Activated CD4-positive, alpha-beta memory T cell treated with anti-CD3 and anti-CD28 coated beads, Interleukin-2, amount 10 ng/mL, durations not matched to agents 7 days and 5 days (primary cell): ENCODE measurements around the gene FNBP1L. TPM values are rescaled to one million over a fixed set of nuclear protein-coding genes. Genes with fewer than 3 reads are reported as not detected.
A peak's percentile ranks its signal among the peaks of the same experiment; 100 is the strongest.
"Not testable (repeated sequence)": the region's sequence is repeated elsewhere in the genome, so short reads cannot be mapped to it uniquely, and the experiment has no call there.

Source experiments
- CTCF ChIA-PET: fragments of 350-600 bp; sonication (Branson Sonifier 250); formaldehyde crosslinking; loops from one replicate; lab custom pipeline; 2021; ENCODE audit warnings: antibody characterized with exemption, inconsistent platforms; lab: Charles Lee
- POLR2A ChIA-PET: fragments of 350-600 bp; sonication (Branson Sonifier 250); formaldehyde crosslinking; loops from one replicate; lab custom pipeline; 2021; ENCODE audit warnings: antibody characterized with exemption; lab: Charles Lee
- DNase-seq: peaks from one replicate; pipeline ENCODE4 v3.0.0-alpha.2; 2020
- H3K27ac Mint-ChIP-seq: one replicate; pipeline ENCODE4 v1.8.0; 2021; ENCODE audit warnings: mild to moderate bottlenecking, mixed read lengths
- H3K27me3 Mint-ChIP-seq: one replicate; pipeline ENCODE4 v1.8.0; 2021; ENCODE audit warnings: mixed read lengths
- H3K36me3 Mint-ChIP-seq: one replicate; pipeline ENCODE4 v1.8.0; 2021; ENCODE audit warnings: low read depth, mixed read lengths
- H3K4me1 Mint-ChIP-seq: one replicate; pipeline ENCODE4 v1.8.0; 2021; ENCODE audit warnings: mixed read lengths
- H3K4me3 Mint-ChIP-seq: one replicate; pipeline ENCODE4 v1.8.0; 2021; ENCODE audit warnings: mild to moderate bottlenecking, mixed read lengths
- H3K9me3 Mint-ChIP-seq: one replicate; pipeline ENCODE4 v1.8.0; 2021; ENCODE audit warnings: mixed read lengths
- total RNA-seq, 2 experiments: library from RNA; stranded (reverse); gene quantifications; one replicate each; pipeline ENCODE4 v1.2.3, GENCODE V29; 2021

The FNBP1L gene
- total RNA-seq, 2 experiments from 2014 or later: 0.15 to 0.30 TPM

DNA sequence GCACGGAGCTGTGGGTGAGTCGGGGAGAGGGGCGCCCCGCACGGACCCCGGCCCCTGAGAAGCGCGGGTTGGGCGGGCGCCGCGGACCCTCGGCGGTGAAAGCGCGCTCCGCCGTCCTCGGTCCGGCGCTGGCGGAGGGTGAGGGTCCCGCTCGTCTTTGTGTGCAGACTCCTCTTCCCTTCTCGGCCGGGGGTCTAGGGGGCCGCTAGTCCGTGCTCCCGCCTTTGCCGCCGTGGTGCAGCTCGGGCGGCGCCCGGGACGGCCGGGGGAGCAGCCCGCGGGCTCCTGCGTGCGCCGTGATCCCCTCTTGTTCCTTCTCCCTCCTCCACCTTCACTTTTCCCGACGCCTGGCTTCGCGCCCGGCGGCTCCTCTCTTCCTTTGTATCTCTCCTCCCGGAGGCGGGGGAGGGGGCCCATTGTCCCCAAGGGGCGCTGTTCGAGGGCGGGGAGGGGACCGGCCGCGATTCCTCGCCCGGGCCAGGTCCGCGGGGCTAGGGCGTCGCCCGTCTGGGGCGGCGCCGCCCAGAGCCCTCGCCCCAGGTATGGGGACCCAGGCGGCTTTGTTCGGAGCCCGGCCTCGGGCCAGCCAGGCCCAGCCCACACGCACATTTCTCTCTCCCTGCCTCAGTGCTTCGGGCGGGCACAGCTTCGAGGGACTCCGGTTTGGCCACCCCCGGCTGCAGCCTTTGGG, 519 bp downstream of the FNBP1L start:
- peaks cover 62% of the 10 kb centered on the region for H3K27me3 Mint-ChIP-seq
- POLR2A ChIA-PET: interaction anchor here (1.4 kb wide), 1 partner anchor 369 kb away, joined by 4 read pairs; the partner anchor contains the start of gene MTF2
- H3K4me1 Mint-ChIP-seq: peaks cover 14% of the 10 kb centered on the region
- no peaks in the 10 kb centered on the region for H3K9me3 Mint-ChIP-seq
- no peak overlapping the region for H3K27ac Mint-ChIP-seq
- peaks cover 2% of the 10 kb centered on the region for H3K36me3 Mint-ChIP-seq
- CTCF ChIA-PET: interaction anchor here (1.7 kb wide), 1 partner anchor 396 kb away, joined by 4 read pairs; no protein-coding TSS in a partner anchor
- H3K4me3 Mint-ChIP-seq: peak overlapping the region; percentile 75
- no peak for DNase-seq

DNA sequence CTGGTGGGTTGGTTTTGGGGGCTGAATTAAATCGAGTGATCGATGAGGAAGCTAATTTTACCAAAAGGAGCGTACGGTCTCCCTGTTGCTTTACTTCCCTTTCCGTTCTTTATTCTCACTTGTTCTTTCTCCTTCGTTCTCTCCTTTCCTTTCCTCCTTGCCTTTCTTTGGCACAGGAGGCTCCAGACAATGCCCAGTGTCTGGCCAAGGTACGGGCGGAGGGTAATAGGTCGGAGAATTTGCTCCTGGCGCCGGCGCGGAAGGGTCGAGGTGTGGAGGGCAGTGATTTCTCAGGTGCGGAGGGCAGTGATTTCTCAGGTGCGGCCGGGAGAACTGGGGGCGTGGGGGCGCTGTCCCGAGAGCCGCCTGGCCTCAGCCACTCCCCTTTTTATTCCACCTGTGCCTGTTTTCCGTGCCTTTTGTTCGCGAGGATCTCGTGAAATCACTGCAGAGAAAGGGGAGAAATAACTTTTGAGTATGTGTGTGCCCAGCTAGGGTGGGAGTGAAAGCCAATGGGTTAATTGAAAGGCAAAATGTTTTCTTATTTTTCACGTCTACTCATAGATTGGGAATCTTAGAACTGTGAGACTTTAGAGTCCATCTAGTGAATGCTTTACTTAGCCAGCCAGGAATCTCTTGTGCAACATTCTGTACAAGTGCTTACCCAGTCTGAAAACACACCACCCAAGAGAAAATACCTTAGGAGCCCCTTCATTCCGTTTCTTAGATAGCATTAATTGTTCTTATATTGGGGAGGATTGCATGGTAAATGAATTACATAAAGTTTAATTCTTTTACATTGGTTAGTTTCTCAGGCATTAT, 1.3 kb downstream of the FNBP1L start:
- H3K36me3 Mint-ChIP-seq: peaks cover 2% of the 10 kb centered on the region
- peaks cover 62% of the 10 kb centered on the region for H3K27me3 Mint-ChIP-seq
- DNase-seq: no peak
- ChIA-PET CTCF (interaction anchor here (1.7 kb wide), 1 partner anchor 395 kb away, joined by 4 read pairs; no protein-coding TSS in a partner anchor), POLR2A (no interaction called here)
- H3K9me3 Mint-ChIP-seq: no peaks in the 10 kb centered on the region
- peak overlapping the region; percentile 75 for H3K4me3 Mint-ChIP-seq
- no peak overlapping the region for H3K27ac Mint-ChIP-seq
- peaks cover 14% of the 10 kb centered on the region for H3K4me1 Mint-ChIP-seq

DNA sequence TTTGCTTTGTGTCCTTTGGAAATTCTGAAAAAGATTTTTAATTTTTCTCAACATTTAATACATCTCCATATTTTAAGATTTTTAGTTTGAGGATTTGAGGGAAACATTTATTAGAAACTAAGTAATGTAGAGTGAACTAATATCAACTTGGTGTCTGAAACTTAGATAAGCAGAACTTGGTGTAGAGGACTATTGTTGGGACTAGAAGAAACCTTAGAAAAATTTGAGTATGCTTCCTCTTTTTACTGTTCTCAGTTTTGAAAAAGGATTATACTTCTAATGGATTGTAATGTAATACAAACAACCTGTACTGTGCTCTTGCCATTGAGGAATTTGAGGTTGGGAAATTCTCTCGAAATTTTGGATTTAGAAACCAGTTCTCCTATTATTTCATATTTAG, 2.4 kb downstream of the FNBP1L start:
- CTCF ChIA-PET: no interaction called here
- POLR2A ChIA-PET: no interaction called here
- DNase-seq: no peak
- Mint-ChIP-seq H3K9me3 (no peaks in the 10 kb centered on the region), H3K27ac (no peak overlapping the region), H3K36me3 (peaks cover 2% of the 10 kb centered on the region), H3K4me3 (no peak overlapping the region), H3K4me1 (peaks cover 14% of the 10 kb centered on the region), H3K27me3 (peaks cover 61% of the 10 kb centered on the region)

DNA sequence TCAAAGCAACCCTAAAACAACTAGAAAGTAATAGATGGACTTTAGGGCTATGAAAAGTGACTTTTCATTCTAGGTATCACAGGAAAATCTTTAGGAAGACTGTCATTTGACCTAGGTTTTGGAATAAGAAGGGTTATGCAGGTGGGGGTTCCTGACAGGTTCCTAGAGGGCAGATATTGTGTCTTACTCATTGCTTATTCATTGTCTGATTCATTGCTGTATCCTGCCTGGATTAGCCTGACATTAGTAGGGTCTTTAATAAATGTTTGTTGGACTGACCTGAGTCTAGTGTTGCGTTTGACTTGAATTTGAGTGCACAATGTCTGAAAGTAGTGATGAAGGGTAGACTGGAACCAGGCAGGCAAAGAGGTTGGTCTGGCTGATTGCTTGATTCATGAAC, 6.0 kb downstream of the FNBP1L start:
- Mint-ChIP-seq H3K36me3 (no peaks in the 10 kb centered on the region), H3K27me3 (peaks cover 36% of the 10 kb centered on the region), H3K9me3 (no peaks in the 10 kb centered on the region), H3K4me3 (no peak overlapping the region), H3K27ac (no peak overlapping the region), H3K4me1 (peaks cover 6% of the 10 kb centered on the region)
- POLR2A ChIA-PET: no interaction called here
- CTCF ChIA-PET: no interaction called here
- DNase-seq: no peak

DNA sequence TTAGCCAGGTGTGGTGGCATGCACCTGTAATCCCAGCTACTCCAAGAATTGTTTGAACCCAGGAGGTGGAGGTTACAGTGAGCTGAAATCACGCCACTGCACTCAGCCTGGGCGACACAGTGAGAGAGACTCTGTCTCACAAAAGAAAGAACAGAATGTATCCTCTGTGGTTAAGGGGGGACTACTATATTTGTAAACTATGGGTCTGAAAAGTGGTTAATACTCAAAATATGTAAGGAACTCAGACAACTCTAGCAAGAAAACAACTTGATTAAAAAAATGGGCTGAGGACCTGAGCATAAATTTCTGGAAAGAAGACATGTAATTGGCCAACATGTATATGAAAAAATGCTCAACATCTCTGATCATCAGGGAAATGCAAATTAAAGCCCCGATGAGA, 11.2 kb downstream of the FNBP1L start:
- no peaks in the 10 kb centered on the region for H3K4me1 Mint-ChIP-seq
- ChIA-PET POLR2A (interaction anchor here (0.6 kb wide), 1 partner anchor 14 kb away, joined by 4 read pairs; no protein-coding TSS in a partner anchor), CTCF (no interaction called here)
- no peaks in the 10 kb centered on the region for H3K9me3 Mint-ChIP-seq
- H3K36me3 Mint-ChIP-seq: no peaks in the 10 kb centered on the region
- H3K27me3 Mint-ChIP-seq: peaks cover 3% of the 10 kb centered on the region
- DNase-seq: no peak
- no peak overlapping the region for H3K4me3 Mint-ChIP-seq
- no peak overlapping the region for H3K27ac Mint-ChIP-seq

DNA sequence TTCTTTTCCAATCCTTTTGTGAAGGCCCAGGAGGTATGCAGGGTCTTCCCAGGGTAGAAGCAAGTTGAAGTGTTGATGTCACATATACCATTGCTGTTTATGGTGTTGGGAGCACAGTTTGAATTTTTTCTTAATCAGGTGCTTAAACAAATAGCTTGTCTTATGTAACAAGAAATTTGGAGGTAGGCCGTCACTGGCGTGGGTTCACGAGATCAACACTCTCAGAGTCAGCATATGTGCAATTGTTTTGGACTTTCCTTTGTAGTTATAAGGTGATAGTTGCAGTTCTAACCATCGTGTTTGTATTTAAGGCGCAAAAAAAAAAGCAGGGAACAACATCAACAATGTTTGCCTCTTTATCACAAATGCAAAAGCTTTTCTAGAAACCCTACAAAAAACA, 13.3 kb downstream of the FNBP1L start:
- DNase-seq: no peak
- no peak overlapping the region for H3K4me3 Mint-ChIP-seq
- H3K27ac Mint-ChIP-seq: no peak overlapping the region
- ChIA-PET CTCF (no interaction called here), POLR2A (no interaction called here)
- peaks cover 2% of the 10 kb centered on the region for H3K27me3 Mint-ChIP-seq
- no peaks in the 10 kb centered on the region for H3K4me1 Mint-ChIP-seq
- H3K9me3 Mint-ChIP-seq: peaks cover 7% of the 10 kb centered on the region
- H3K36me3 Mint-ChIP-seq: no peaks in the 10 kb centered on the region

DNA sequence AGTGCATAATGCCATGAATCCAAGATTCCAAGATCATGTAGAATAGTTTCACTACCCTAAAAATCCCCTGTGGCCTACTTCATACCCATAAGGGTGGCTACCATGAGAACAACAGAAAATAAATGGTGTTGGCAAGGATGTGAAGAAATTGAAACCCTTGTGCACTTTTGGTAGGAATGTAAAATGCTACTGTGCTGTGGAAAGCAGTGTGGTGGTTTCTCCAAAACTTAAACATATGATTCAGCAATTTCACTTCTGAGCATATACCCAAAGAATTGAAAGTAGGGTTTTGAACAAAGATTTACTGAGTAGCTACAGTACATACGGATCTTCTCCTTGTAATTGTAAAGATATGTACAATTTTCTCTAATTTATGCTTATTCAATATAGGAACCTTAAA, 16.0 kb downstream of the FNBP1L start:
- Mint-ChIP-seq H3K4me1 (no peaks in the 10 kb centered on the region), H3K27me3 (peaks cover 2% of the 10 kb centered on the region), H3K4me3 (no peak overlapping the region), H3K9me3 (peaks cover 9% of the 10 kb centered on the region), H3K27ac (no peak overlapping the region), H3K36me3 (no peaks in the 10 kb centered on the region)
- ChIA-PET POLR2A (no interaction called here), CTCF (no interaction called here)
- DNase-seq: no peak

DNA sequence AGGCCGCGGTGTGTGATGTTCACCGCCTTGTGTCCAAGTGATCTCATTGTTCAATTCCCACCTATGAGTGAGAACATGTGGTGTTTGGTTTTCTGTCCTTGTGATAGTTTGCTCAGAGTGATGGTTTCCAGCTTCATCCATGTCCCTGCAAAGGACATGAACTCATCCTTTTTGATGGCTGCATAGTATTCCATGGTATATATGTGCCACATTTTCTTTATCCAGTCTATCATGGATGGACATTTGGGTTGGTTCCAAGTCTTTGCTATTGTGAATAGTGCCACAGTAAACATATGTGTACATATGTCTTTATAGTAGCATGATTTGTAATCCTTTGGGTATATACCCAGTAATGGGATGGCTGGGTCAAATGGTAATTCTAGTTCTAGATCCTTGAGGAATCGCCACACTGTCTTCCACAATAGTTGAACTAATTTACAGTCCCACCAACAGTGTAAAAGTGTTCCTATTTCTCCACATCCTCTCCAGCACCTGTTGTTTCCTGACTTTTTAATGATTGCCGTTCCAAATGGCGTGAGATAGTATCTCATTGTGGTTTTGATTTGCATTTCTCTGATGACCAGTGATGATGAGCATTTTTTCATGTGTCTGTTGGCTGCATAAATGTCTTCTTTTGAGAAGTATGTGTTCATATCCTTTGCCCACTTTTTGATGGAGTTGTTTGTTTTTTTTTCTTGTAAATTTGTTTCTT, 17.6 kb downstream of the FNBP1L start:
- CTCF ChIA-PET, H3K4me1 Mint-ChIP-seq, H3K27me3 Mint-ChIP-seq: not testable (repeated sequence)

DNA sequence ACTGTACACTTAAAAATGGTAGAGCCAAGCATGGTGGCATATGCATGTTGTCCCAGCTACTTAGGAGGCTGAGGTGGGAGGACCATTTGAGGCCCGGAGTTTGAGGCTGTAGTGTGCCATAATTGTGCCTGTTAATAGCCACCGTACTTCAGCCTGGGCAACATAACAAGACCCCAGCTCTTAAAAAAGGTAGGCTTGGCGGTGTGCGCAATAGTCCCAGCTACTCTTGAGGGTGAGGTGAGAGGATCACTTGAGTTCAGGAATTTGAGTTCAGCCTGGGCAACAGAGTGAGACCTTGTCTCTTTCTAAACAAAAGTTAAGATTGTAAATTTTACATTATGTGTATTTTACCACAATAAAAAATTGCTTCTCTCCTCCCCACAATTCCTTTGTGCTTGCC, 19.7 kb downstream of the FNBP1L start:
- Mint-ChIP-seq H3K27me3 (no peaks in the 10 kb centered on the region), H3K27ac (no peak overlapping the region), H3K9me3 (peaks cover 9% of the 10 kb centered on the region), H3K4me3 (no peak overlapping the region), H3K36me3 (no peaks in the 10 kb centered on the region), H3K4me1 (no peaks in the 10 kb centered on the region)
- ChIA-PET CTCF (no interaction called here), POLR2A (no interaction called here)
- no peak for DNase-seq

More for the DNA sequence above, 17.6 kb downstream of the FNBP1L start:
- H3K27ac Mint-ChIP-seq, H3K4me3 Mint-ChIP-seq, H3K9me3 Mint-ChIP-seq, POLR2A ChIA-PET, DNase-seq, H3K36me3 Mint-ChIP-seq: not testable (repeated sequence)

DNA sequence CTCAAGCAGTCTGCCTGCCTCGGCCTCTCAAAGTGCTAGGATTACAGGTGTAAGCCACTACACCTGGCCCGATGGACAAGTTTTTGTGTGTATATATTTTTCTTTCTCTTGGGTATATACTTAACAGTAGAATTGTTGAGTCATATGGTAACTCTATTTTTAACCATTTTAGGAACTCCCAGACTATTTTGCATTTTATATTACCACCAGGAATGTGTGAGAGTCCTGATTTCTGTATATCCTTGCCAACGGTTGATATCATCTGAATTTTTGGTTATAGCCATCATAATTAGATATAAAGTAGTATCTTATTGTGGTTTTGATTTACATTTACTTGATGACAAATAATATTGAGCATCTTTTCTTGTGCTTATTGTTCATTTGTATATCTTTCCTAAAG, 20.7 kb downstream of the FNBP1L start:
- POLR2A ChIA-PET: no interaction called here
- Mint-ChIP-seq H3K36me3 (no peaks in the 10 kb centered on the region), H3K27me3 (no peaks in the 10 kb centered on the region), H3K9me3 (peaks cover 9% of the 10 kb centered on the region), H3K4me3 (no peak overlapping the region), H3K27ac (no peak overlapping the region), H3K4me1 (no peaks in the 10 kb centered on the region)
- DNase-seq: no peak
- CTCF ChIA-PET: no interaction called here

DNA sequence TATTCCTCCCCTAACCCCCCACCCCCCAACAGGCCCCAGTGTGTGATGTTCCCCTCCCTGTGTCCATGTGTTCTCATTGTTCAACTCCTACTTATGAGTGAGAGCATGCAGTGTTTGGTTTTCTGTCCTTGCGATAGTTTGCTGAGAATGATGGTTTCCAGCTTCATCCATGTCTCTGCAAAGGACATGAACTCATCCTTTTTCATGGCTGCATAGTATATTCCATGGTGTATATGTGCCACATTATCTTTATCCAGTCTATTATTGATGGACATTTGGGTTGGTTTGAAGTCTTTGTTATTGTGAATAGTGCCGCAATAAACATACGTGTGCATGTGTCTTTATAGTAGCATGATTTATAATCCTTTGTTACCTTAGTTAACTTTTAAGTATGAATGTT, 21.3 kb downstream of the FNBP1L start:
- H3K4me3 Mint-ChIP-seq, DNase-seq, H3K4me1 Mint-ChIP-seq, H3K36me3 Mint-ChIP-seq, H3K27ac Mint-ChIP-seq, H3K27me3 Mint-ChIP-seq, H3K9me3 Mint-ChIP-seq, POLR2A ChIA-PET, CTCF ChIA-PET: not testable (repeated sequence)

DNA sequence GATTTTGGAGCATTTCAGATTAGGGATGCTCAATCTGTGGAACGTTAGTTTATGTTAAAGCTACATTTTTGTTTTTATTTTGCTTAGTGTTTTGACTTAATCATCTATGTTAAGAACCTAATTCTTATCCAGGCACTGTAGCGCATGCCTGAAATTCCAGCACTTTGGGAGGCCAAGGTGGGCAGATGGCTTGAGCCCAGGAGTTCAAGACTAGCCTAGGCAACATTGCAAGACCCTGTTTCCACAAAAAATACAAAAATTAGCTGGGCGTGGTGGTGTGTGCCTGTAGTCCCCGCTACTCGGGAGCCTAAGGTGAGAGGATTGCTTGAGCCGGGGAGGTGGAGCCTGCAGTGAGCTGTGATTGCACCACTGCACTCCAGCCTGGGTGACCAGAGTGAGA, 23.4 kb downstream of the FNBP1L start:
- no peak overlapping the region for H3K27ac Mint-ChIP-seq
- peaks cover 2% of the 10 kb centered on the region for H3K27me3 Mint-ChIP-seq
- ChIA-PET CTCF (no interaction called here), POLR2A (no interaction called here)
- no peaks in the 10 kb centered on the region for H3K36me3 Mint-ChIP-seq
- H3K4me1 Mint-ChIP-seq: no peaks in the 10 kb centered on the region
- no peak for DNase-seq
- H3K4me3 Mint-ChIP-seq: no peak overlapping the region
- peaks cover 1% of the 10 kb centered on the region for H3K9me3 Mint-ChIP-seq

DNA sequence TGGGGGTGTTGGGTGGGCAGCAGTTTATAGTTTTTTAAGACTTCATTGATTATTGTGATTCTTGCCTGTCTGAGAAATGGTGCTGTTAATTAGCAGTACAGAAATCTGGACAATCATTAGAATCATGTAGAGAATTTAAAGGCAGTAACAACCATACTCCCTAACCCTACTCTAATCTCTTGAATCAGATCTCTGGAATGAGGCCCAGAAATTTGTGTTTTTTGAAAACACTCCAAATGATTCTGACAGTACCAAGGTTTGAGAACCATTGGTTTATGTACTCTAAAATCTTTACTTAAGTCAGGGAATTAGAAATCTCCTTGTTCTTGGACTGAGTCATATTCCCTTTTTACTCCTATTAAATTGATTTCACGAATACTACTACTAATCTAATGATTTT, 24.0 kb downstream of the FNBP1L start:
- CTCF ChIA-PET: no interaction called here
- H3K36me3 Mint-ChIP-seq: no peaks in the 10 kb centered on the region
- H3K9me3 Mint-ChIP-seq: peaks cover 3% of the 10 kb centered on the region
- DNase-seq: no peak
- no peak overlapping the region for H3K4me3 Mint-ChIP-seq
- POLR2A ChIA-PET: no interaction called here
- no peaks in the 10 kb centered on the region for H3K4me1 Mint-ChIP-seq
- H3K27me3 Mint-ChIP-seq: peaks cover 8% of the 10 kb centered on the region
- no peak overlapping the region for H3K27ac Mint-ChIP-seq
